WI38 (cell line): ENCODE results near the gene NEURL1B.

Source experiments
- H3K4me3 ChIP-seq: 2 replicates; pipeline ENCODE4 v1.5.1; 2011; ENCODE audit warnings: low read depth, mild to moderate bottlenecking, control low read depth, low read length
- CTCF ChIP-seq: IDR thresholded peaks from 2 replicates; pipeline ENCODE4 v1.5.1; 2012; ENCODE audit warnings: low read depth, mild to moderate bottlenecking, control low read depth, low read length

The NEURL1B gene

GRCh38 chr5:172732201-172732865 lies 91.3 kb downstream of the NEURL1B start:
- TF ChIP-seq CTCF = no peak
- no peak overlapping the region for H3K4me3 ChIP-seq

GRCh38 chr5:172733131-172733973 lies 92.3 kb downstream of the NEURL1B start:
- no peak overlapping the region for H3K4me3 ChIP-seq
- TF ChIP-seq CTCF = no peak

GRCh38 chr5:172733974-172734346 lies 92.9 kb downstream of the NEURL1B start:
- no peak overlapping the region for H3K4me3 ChIP-seq
- no peak for TF ChIP-seq CTCF

GRCh38 chr5:172735141-172735831 lies 94.2 kb downstream of the NEURL1B start:
- TF ChIP-seq CTCF = no peak
- no peak overlapping the region for H3K4me3 ChIP-seq

- no peak overlapping the region for H3K4me3 ChIP-seq
Observed at GRCh38 chr5:172736508-172737135, 95.6 kb downstream of the NEURL1B start.

GRCh38 chr5:172739375-172739774 lies 98.3 kb downstream of the NEURL1B start:
- TF ChIP-seq CTCF = no peak
- H3K4me3 ChIP-seq = no peak overlapping the region

More at GRCh38 chr5:172736508-172737135, 95.6 kb downstream of the NEURL1B start:
- TF ChIP-seq CTCF = no peak
